Activated B cell treated with CpG ODN at 0.5 μM for 24 hours (primary cell): ENCODE measurements around the gene DSCAML1. TPM values are rescaled to one million over a fixed set of nuclear protein-coding genes. Genes with fewer than 3 reads are reported as not detected.

Experiments used
- ATAC-seq: fragments of 200-7000 bp; cut with Tn5 transposase; one replicate; pipeline ENCODE4 v1.10.0; 2021; ENCODE audit warnings: low read depth, mild to moderate bottlenecking, moderate library complexity
- CTCF ChIA-PET: fragments of 350-600 bp; sonication (Branson Sonifier 250); formaldehyde crosslinking; loops from one replicate; lab custom pipeline; 2021; ENCODE audit warnings: antibody characterized with exemption; lab: Charles Lee
- POLR2A ChIA-PET: fragments of 350-600 bp; sonication (Branson Sonifier 250); formaldehyde crosslinking; loops from one replicate; lab custom pipeline; 2021; ENCODE audit warnings: antibody characterized with exemption; lab: Charles Lee
- DNase-seq: peaks from one replicate; pipeline ENCODE4 v3.0.0; 2022
- H3K27ac Mint-ChIP-seq: one replicate; pipeline ENCODE4 v1.8.0; 2020; ENCODE audit warnings: mixed read lengths
- H3K27me3 Mint-ChIP-seq: one replicate; pipeline ENCODE4 v1.8.0; 2021; ENCODE audit warnings: mixed read lengths
- H3K36me3 Mint-ChIP-seq: one replicate; pipeline ENCODE4 v1.8.0; 2021; ENCODE audit warnings: low read depth, mixed read lengths
- H3K4me1 Mint-ChIP-seq: one replicate; pipeline ENCODE4 v1.8.0; 2021; ENCODE audit warnings: mixed read lengths
- H3K4me3 Mint-ChIP-seq: one replicate; pipeline ENCODE4 v1.8.0; 2020; ENCODE audit warnings: mild to moderate bottlenecking, mixed read lengths
- H3K9me3 Mint-ChIP-seq: one replicate; pipeline ENCODE4 v1.8.0; 2020; ENCODE audit warnings: mixed read lengths
- intact Hi-C: fragments of 100-400 bp; cut with micrococcal nuclease; formaldehyde crosslinking; loops from one replicate; pipeline ENCODE4 v1.15.1; 2024
- total RNA-seq: library from RNA; stranded (reverse); gene quantifications from 2 replicates; pipeline ENCODE4 v1.2.3, GENCODE V29; 2022
- TF ChIP-seq, protein P1 (sequence below): fragments of 200-600 bp; IDR thresholded peaks from one replicate; pipeline ENCODE4 v1.8.0; 2022; ENCODE audit warnings: antibody characterized with exemption, mild to moderate bottlenecking

Gene DSCAML1
- total RNA-seq, 1 donor from 2014 or later: 3.6 TPM

DNA sequence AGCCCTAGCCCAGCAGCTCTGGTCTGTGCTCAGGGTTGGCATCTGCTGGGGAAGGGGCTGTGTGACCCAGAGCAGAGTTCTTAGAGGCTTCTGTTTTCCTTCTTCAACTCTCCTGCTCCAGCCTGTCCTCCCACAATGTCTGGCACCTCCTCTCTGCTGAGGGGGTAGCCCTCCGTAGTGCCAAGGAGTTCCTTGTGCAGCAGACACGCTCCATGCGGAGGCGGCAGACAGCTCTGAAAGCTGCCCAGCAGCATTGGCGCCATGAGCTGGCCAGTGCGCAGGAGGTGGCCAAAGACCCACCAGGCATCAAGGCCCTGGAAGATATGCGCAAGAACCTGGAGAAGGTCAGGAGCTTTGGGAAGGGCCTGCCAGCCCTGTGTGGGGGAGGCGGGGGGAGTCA, 400.0 kb downstream of the DSCAML1 start:
- Mint-ChIP-seq H3K27me3 (no peaks in the 10 kb centered on the region), H3K4me3 (no peak overlapping the region), H3K36me3 (peaks cover 83% of the 10 kb centered on the region), H3K9me3 (peaks cover 5% of the 10 kb centered on the region), H3K27ac (no peak overlapping the region), H3K4me1 (peaks cover 18% of the 10 kb centered on the region)
- TF ChIP-seq, protein P1, sequence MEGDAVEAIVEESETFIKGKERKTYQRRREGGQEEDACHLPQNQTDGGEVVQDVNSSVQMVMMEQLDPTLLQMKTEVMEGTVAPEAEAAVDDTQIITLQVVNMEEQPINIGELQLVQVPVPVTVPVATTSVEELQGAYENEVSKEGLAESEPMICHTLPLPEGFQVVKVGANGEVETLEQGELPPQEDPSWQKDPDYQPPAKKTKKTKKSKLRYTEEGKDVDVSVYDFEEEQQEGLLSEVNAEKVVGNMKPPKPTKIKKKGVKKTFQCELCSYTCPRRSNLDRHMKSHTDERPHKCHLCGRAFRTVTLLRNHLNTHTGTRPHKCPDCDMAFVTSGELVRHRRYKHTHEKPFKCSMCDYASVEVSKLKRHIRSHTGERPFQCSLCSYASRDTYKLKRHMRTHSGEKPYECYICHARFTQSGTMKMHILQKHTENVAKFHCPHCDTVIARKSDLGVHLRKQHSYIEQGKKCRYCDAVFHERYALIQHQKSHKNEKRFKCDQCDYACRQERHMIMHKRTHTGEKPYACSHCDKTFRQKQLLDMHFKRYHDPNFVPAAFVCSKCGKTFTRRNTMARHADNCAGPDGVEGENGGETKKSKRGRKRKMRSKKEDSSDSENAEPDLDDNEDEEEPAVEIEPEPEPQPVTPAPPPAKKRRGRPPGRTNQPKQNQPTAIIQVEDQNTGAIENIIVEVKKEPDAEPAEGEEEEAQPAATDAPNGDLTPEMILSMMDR: no peak
- DNase-seq: no peak
- intact Hi-C loops: no loop called here
- ChIA-PET POLR2A (no interaction called here), CTCF (no interaction called here)
- no peak for ATAC-seq

DNA sequence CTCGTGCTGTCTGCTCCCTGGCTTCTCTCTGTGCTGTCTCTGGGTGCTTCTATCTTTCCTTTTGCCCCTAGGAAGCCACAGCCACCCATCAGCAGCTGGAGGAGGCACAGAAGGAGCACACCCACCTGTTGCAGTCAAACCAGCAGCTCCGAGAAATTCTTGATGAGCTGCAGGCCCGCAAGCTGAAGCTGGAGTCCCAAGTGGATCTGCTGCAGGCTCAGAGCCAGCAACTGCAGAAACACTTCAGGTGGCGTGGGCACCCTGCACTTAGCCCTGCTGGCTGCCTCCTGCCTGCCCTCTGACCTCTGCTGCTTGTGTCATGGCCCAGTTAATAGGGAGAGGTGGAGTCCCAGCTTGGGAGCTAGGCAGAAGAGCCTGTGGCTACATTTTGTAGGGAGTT, 401.5 kb downstream of the DSCAML1 start:
- ChIA-PET POLR2A (no interaction called here), CTCF (no interaction called here)
- ATAC-seq (no peak), DNase-seq (no peak)
- Mint-ChIP-seq H3K36me3 (peaks cover 90% of the 10 kb centered on the region), H3K27ac (no peak overlapping the region), H3K27me3 (no peaks in the 10 kb centered on the region), H3K4me1 (peaks cover 7% of the 10 kb centered on the region), H3K4me3 (no peak overlapping the region), H3K9me3 (peaks cover 5% of the 10 kb centered on the region)
- intact Hi-C loops: no loop called here
- TF ChIP-seq, protein P1: no peak

DNA sequence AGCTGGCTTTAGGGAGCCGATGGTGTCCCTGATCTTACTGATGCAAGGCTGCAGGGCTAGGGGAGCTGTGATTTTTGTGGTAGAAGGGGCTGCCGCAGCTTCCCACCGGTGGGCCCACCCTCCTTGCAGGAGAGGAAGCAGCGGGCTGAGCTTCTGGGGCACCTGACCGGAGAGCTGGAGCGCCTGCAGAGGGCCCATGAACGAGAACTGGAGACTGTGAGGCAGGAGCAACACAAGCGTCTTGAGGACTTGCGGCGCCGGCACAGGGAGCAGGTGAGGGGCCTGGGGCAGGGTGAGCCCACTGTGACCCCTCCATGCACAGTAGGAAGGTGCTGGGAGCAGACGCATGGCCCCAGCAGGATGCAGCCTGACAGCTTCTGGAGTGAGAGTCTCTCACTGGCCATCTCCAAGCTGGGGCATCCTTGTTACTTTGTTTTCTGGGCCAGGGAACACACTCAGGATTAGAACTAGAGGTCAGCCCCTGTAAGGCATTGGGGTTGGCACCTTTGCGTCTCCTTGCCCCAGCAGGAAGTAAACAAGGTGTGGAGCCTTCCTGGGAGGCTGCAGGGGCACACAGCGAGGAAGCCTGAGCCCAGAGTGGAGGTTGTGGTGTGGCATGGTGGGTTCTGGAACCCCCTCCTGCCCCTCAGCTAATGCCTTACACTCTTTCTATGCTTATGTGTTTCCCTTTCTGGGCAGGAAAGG, 402.6 kb downstream of the DSCAML1 start:
- Mint-ChIP-seq H3K27me3 (no peaks in the 10 kb centered on the region), H3K9me3 (peaks cover 3% of the 10 kb centered on the region), H3K4me1 (no peaks in the 10 kb centered on the region), H3K27ac (no peak overlapping the region), H3K36me3 (peaks cover 92% of the 10 kb centered on the region), H3K4me3 (no peak overlapping the region)
- ChIA-PET POLR2A (no interaction called here), CTCF (no interaction called here)
- TF ChIP-seq, protein P1: no peak
- ATAC-seq: no peak
- no peak for DNase-seq
- intact Hi-C loops: no loop called here

DNA sequence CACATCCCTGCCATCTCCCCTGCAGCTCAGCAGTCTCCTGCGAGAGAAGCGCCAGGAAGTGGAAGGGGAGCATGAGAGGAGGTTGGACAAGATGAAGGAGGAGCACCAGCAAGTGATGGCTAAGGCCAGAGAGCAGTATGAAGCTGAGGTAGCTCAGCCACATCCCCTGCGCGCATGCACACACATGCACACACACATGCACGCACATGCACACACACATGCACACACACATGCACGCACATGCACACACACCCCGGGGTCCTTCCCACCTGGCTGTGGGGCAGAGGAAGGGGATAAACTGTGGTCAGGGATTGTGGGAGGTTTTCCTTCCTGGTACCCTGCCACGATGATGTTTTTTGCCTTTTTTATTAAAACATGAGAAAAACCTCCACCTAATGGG, 404.0 kb downstream of the DSCAML1 start:
- intact Hi-C loops: no loop called here
- TF ChIP-seq, protein P1: no peak
- H3K9me3 Mint-ChIP-seq: peaks cover 2% of the 10 kb centered on the region
- DNase-seq: no peak
- H3K36me3 Mint-ChIP-seq: peaks cover 89% of the 10 kb centered on the region
- H3K4me3 Mint-ChIP-seq: no peak overlapping the region
- ChIA-PET POLR2A (no interaction called here), CTCF (no interaction called here)
- H3K27ac Mint-ChIP-seq: no peak overlapping the region
- no peaks in the 10 kb centered on the region for H3K27me3 Mint-ChIP-seq
- no peaks in the 10 kb centered on the region for H3K4me1 Mint-ChIP-seq
- no peak for ATAC-seq

DNA sequence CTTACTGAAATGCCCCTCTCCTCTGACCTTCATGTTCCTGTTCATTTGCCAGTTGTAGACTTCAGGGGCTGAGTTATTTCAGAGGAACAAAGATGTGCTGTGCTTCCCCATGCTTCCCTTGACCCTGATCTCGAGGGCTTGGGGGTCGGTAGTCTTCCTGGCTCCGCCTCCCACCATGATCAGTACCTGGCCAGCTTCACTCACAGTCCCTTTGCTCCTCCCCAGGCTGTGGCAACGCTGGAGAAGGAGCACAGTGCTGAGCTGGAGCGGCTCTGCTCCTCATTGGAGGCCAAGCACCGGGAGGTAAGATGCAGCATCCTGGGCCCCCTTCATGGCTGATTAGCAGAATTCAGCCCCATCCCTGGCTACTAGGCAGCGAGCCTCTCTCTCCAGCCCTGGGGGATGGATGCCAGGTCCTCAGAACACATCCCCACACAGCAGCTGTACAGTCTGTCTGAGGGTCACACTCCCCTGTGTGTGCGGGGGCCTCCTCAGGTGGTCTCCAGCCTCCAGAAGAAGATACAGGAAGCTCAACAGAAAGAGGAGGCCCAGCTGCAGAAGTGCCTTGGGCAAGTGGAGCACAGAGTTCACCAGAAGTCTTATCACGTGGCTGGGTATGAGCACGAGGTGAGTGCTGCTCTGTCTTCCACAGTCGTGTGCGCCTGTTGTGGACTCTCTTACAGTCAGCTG, 404.9 kb downstream of the DSCAML1 start:
- Mint-ChIP-seq H3K27me3 (no peaks in the 10 kb centered on the region), H3K36me3 (peaks cover 88% of the 10 kb centered on the region), H3K9me3 (no peaks in the 10 kb centered on the region), H3K4me1 (no peaks in the 10 kb centered on the region), H3K4me3 (no peak overlapping the region), H3K27ac (no peak overlapping the region)
- TF ChIP-seq, protein P1: no peak
- ATAC-seq (no peak), DNase-seq (no peak)
- POLR2A ChIA-PET: no interaction called here
- CTCF ChIA-PET: no interaction called here
- intact Hi-C loops: no loop called here
